Measurements from ENCODE around the gene ATP6V1G2. TPM values are rescaled to one million over a fixed set of nuclear protein-coding genes. Genes with fewer than 3 reads are reported as not detected.
A peak's percentile ranks its signal among the peaks of the same experiment; 100 is the strongest.

The ATP6V1G2 gene
- polyA plus RNA-seq, 4 donors: 0.81 to 6.3 (median 1.9) TPM

- 62 to 77% (median 63%) methylated on average over 2 of the region's 2 CpGs for WGBS, 3 donors
- peak overlapping the region in 1 of 3 donors; percentile 1 for H3K27ac ChIP-seq (ENCODE audit: low read depth in 1 of 3, low read length in 2 of 3)
- DNase-seq: peak in 1 of 2 donors; percentile 36
- no peak for FAIRE-seq
- H3K27me3 ChIP-seq (ENCODE audit: control insufficient read depth in 3 of 3, insufficient read depth in 3 of 3, low read length in 3 of 3): peaks cover 0 to 12% (median 0%) of the 10 kb centered on the region in 3 donors
- no peaks in the 10 kb centered on the region for H3K36me3 ChIP-seq (ENCODE audit: control insufficient read depth in 3 of 3, insufficient read depth in 2 of 3, low read depth in 1 of 3, low read length in 3 of 3)
- H3K4me3 ChIP-seq (ENCODE audit: low read depth in 1 of 3, low read length in 3 of 3): no peak overlapping the region
- H3K9me3 ChIP-seq (ENCODE audit: control insufficient read depth in 2 of 2, insufficient read depth in 1 of 2, low read depth in 1 of 2, low read length in 1 of 2): peaks cover 0 to 2% of the 10 kb centered on the region in 2 donors
- peaks cover 0 to 7% (median 0%) of the 10 kb centered on the region in 3 donors for H3K4me1 ChIP-seq (ENCODE audit: control insufficient read depth in 3 of 3, insufficient read depth in 2 of 3, low read depth in 1 of 3, low read length in 2 of 3)
Observed at GRCh38 chr6:31585491-31585890, 39.1 kb upstream of the ATP6V1G2 start.

DNA sequence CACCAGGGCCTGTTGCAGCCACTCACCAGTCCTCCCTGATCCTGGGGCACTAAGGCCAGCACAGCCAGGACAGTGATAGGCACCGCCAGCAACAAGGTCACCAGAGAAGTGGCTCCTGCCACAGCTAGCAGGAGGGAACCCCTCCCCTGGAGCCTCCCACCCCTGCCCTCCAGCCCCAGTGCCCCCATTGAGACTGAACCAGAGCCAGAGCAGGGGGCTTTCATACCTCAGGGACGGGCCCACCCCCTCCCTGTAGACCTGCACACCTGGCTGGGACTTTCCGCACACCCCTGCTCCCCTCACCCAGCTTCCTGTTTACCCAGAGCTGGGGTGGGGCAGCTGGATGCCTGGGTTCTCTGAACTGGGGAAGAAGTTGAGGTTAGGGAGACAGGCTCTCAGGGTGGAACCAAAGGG, 35.8 kb upstream of the ATP6V1G2 start, which contains the start of gene LTB:
TSS of gene LTB (minus strand) at position 195 of the 414 bp plus-strand sequence. CDS start at position 188, 7 bp downstream.
- Histone ChIP-seq H3K27me3 (ENCODE audit: control insufficient read depth in 3 of 3, insufficient read depth in 3 of 3, low read length in 3 of 3) (peaks cover 0 to 13% (median 0%) of the 10 kb centered on the region in 3 donors), H3K4me1 (ENCODE audit: control insufficient read depth in 3 of 3, insufficient read depth in 2 of 3, low read depth in 1 of 3, low read length in 2 of 3) (peaks cover 0 to 9% (median 0%) of the 10 kb centered on the region in 3 donors), H3K36me3 (ENCODE audit: control insufficient read depth in 3 of 3, insufficient read depth in 2 of 3, low read depth in 1 of 3, low read length in 3 of 3) (no peaks in the 10 kb centered on the region), H3K9me3 (ENCODE audit: control insufficient read depth in 2 of 2, insufficient read depth in 1 of 2, low read depth in 1 of 2, low read length in 1 of 2) (peaks cover 0 to 4% of the 10 kb centered on the region in 2 donors), H3K4me3 (ENCODE audit: low read depth in 1 of 3, low read length in 3 of 3) (peak within 1 kb of the TSS; percentile 60 to 71 (median 71)), H3K27ac (ENCODE audit: low read depth in 1 of 3, low read length in 2 of 3) (peak within 1 kb of the TSS; percentile 43 to 84 (median 59))
- 49 to 50% (median 49%) methylated on average over 3 of the region's 3 CpGs for WGBS, 3 donors
- DNase-seq: no peak
- no peak for FAIRE-seq

GRCh38 chr6:31581434-31582229, 35.2 kb upstream of the ATP6V1G2 start:
- H3K9me3 ChIP-seq (ENCODE audit: control insufficient read depth in 2 of 2, insufficient read depth in 1 of 2, low read depth in 1 of 2, low read length in 1 of 2): peaks cover 0 to 4% of the 10 kb centered on the region in 2 donors
- DNase-seq: peak; percentile 34 to 54
- H3K4me1 ChIP-seq (ENCODE audit: control insufficient read depth in 3 of 3, insufficient read depth in 2 of 3, low read depth in 1 of 3, low read length in 2 of 3): peaks cover 0 to 9% (median 0%) of the 10 kb centered on the region in 3 donors
- H3K27ac ChIP-seq (ENCODE audit: low read depth in 1 of 3, low read length in 2 of 3): peak overlapping the region in 2 of 3 donors; percentile 43 to 84
- peaks cover 0 to 11% (median 0%) of the 10 kb centered on the region in 3 donors for H3K27me3 ChIP-seq (ENCODE audit: control insufficient read depth in 3 of 3, insufficient read depth in 3 of 3, low read length in 3 of 3)
- FAIRE-seq: no peak
- H3K36me3 ChIP-seq (ENCODE audit: control insufficient read depth in 3 of 3, insufficient read depth in 2 of 3, low read depth in 1 of 3, low read length in 3 of 3): no peaks in the 10 kb centered on the region
- WGBS, 3 donors: 19 to 22% (median 20%) methylated on average over 17 to 21 of the region's 21 CpGs
- H3K4me3 ChIP-seq (ENCODE audit: low read depth in 1 of 3, low read length in 3 of 3): peak overlapping the region; percentile 60 to 71 (median 71)

DNA sequence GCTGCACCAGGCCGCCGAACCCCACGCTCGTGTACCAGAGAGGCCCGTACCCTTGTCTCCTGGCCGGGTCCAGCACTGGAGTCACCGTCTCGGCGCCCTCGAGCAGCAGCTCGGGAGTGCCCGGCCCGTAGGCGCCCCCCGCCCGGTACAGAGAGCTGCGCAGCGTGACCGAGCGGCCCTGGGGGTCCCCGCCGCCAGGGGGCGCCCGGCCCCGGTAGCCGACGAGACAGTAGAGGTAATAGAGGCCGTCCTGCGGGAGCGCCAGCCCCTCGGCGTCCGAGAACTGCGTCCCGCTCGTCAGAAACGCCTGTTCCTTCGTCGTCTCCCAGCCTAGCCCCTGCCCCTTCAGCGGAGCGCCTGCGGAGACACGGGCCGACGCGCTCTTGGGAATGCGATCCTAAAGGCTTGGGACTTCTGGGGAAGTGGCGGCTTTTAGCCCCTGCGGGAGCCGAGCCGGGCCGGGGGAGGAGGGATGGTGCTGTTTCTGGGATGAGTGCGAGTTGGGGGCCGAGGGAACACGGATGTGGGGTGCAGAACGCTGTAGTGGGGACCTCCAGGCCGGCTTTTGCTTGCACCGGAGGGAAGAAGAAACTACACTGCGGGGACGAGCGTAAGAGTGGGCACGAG, 34.5 kb upstream of the ATP6V1G2 start:
- Histone ChIP-seq H3K27me3 (ENCODE audit: control insufficient read depth in 3 of 3, insufficient read depth in 3 of 3, low read length in 3 of 3) (peaks cover 0 to 11% (median 0%) of the 10 kb centered on the region in 3 donors), H3K9me3 (ENCODE audit: control insufficient read depth in 2 of 2, insufficient read depth in 1 of 2, low read depth in 1 of 2, low read length in 1 of 2) (peaks cover 0 to 4% of the 10 kb centered on the region in 2 donors), H3K27ac (ENCODE audit: low read depth in 1 of 3, low read length in 2 of 3) (peak overlapping the region; percentile 43 to 84 (median 59)), H3K36me3 (ENCODE audit: control insufficient read depth in 3 of 3, insufficient read depth in 2 of 3, low read depth in 1 of 3, low read length in 3 of 3) (no peaks in the 10 kb centered on the region), H3K4me1 (ENCODE audit: control insufficient read depth in 3 of 3, insufficient read depth in 2 of 3, low read depth in 1 of 3, low read length in 2 of 3) (peaks cover 0 to 9% (median 0%) of the 10 kb centered on the region in 3 donors), H3K4me3 (ENCODE audit: low read depth in 1 of 3, low read length in 3 of 3) (peak overlapping the region; percentile 60 to 71 (median 71))
- 0% methylated on average over 53 to 62 of the region's 62 CpGs for WGBS, 3 donors
- DNase-seq (peak; percentile 69 to 89), FAIRE-seq (no peak)

- H3K9me3 ChIP-seq (ENCODE audit: control insufficient read depth in 2 of 2, insufficient read depth in 1 of 2, low read depth in 1 of 2, low read length in 1 of 2): peaks cover 0 to 4% of the 10 kb centered on the region in 2 donors
- no peaks in the 10 kb centered on the region for H3K36me3 ChIP-seq (ENCODE audit: control insufficient read depth in 3 of 3, insufficient read depth in 2 of 3, low read depth in 1 of 3, low read length in 3 of 3)
- peak overlapping the region in 2 of 3 donors; percentile 37 to 84 for H3K27ac ChIP-seq (ENCODE audit: low read depth in 1 of 3, low read length in 2 of 3)
- peak overlapping the region; percentile 60 to 71 (median 71) for H3K4me3 ChIP-seq (ENCODE audit: low read depth in 1 of 3, low read length in 3 of 3)
- no peak for DNase-seq
- peaks cover 0 to 9% (median 0%) of the 10 kb centered on the region in 3 donors for H3K4me1 ChIP-seq (ENCODE audit: control insufficient read depth in 3 of 3, insufficient read depth in 2 of 3, low read depth in 1 of 3, low read length in 2 of 3)
- peaks cover 0 to 15% (median 0%) of the 10 kb centered on the region in 3 donors for H3K27me3 ChIP-seq (ENCODE audit: control insufficient read depth in 3 of 3, insufficient read depth in 3 of 3, low read length in 3 of 3)
- no peak for FAIRE-seq
- WGBS, 3 donors: 29 to 47% (median 41%) methylated on average over 11 of the region's 11 CpGs
Observed at GRCh38 chr6:31580438-31580740, 34.0 kb upstream of the ATP6V1G2 start.

DNA sequence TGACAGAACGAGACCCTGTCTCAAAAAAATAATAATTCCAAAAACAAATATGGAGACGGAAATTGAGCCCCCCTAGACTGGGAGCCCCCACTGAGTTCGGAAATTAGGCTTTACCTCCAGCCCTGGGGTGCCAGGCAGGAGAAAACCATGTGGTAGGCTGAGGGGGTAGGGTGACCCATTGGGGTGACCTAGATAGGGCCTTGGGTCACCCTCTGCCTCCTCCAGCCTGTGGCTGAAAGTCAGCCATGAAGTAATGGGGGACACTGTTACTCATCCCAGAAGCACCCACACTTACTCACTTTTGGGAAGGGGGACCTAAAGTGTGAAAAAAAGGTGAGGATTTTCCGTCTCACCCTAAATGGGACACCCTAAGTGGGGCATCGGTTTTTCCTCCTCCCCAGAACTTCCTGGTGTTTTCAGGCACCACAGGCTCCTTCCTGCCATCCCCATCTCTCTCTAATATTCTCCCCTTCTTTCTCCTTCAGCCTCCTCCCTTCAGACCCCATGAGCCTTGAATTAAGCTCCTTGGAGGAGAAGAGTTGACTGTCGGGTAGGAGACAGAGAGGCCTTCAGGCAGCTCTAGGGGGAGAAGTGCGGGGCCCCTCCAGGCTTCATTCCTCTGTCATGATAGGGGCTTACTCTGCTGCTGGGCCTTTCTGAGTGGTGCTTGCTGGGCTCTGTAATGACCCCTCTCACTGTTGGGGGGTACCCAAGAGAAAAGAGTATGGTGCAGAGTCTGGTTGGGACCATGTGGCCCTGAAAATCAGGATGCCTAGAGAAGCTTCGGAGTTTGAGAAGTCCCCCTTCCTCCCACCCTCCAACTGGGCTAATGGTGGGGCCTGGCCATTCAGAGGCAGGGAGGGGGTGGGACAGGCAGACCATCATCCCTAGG, 33.4 kb upstream of the ATP6V1G2 start:
- FAIRE-seq (no peak), DNase-seq (no peak)
- peak overlapping the region in 1 of 3 donors; percentile 11 for H3K4me3 ChIP-seq (ENCODE audit: low read depth in 1 of 3, low read length in 3 of 3)
- H3K9me3 ChIP-seq (ENCODE audit: control insufficient read depth in 2 of 2, insufficient read depth in 1 of 2, low read depth in 1 of 2, low read length in 1 of 2): peaks cover 0 to 4% of the 10 kb centered on the region in 2 donors
- H3K4me1 ChIP-seq (ENCODE audit: control insufficient read depth in 3 of 3, insufficient read depth in 2 of 3, low read depth in 1 of 3, low read length in 2 of 3): peaks cover 0 to 9% (median 0%) of the 10 kb centered on the region in 3 donors
- H3K27me3 ChIP-seq (ENCODE audit: control insufficient read depth in 3 of 3, insufficient read depth in 3 of 3, low read length in 3 of 3): peaks cover 0 to 17% (median 0%) of the 10 kb centered on the region in 3 donors
- H3K36me3 ChIP-seq (ENCODE audit: control insufficient read depth in 3 of 3, insufficient read depth in 2 of 3, low read depth in 1 of 3, low read length in 3 of 3): no peaks in the 10 kb centered on the region
- peak overlapping the region in 1 of 3 donors; percentile 36 for H3K27ac ChIP-seq (ENCODE audit: low read depth in 1 of 3, low read length in 2 of 3)
- 80 to 93% (median 91%) methylated on average over 8 of the region's 8 CpGs for WGBS, 3 donors

GRCh38 chr6:31579119-31579505, 32.7 kb upstream of the ATP6V1G2 start:
- Histone ChIP-seq H3K4me1 (ENCODE audit: control insufficient read depth in 3 of 3, insufficient read depth in 2 of 3, low read depth in 1 of 3, low read length in 2 of 3) (peaks cover 0 to 9% (median 0%) of the 10 kb centered on the region in 3 donors), H3K4me3 (ENCODE audit: low read depth in 1 of 3, low read length in 3 of 3) (no peak overlapping the region), H3K36me3 (ENCODE audit: control insufficient read depth in 3 of 3, insufficient read depth in 2 of 3, low read depth in 1 of 3, low read length in 3 of 3) (no peaks in the 10 kb centered on the region), H3K27me3 (ENCODE audit: control insufficient read depth in 3 of 3, insufficient read depth in 3 of 3, low read length in 3 of 3) (peaks cover 0 to 23% (median 0%) of the 10 kb centered on the region in 3 donors), H3K27ac (ENCODE audit: low read depth in 1 of 3, low read length in 2 of 3) (no peak overlapping the region), H3K9me3 (ENCODE audit: control insufficient read depth in 2 of 2, insufficient read depth in 1 of 2, low read depth in 1 of 2, low read length in 1 of 2) (peaks cover 0 to 4% of the 10 kb centered on the region in 2 donors)
- 82 to 89% (median 87%) methylated on average over 3 of the region's 3 CpGs for WGBS, 3 donors
- no peak for FAIRE-seq
- DNase-seq: no peak
